Mucosa of rectum (tissue), 2 donors: ENCODE data around the gene GPX3.

Source experiments
- H3K27ac ChIP-seq, 2 donors: one replicate each; pipeline ENCODE4 v1.7.0; 2013; ENCODE audit warnings: inconsistent platforms in 2 of 2, low read depth in 2 of 2, low read length in 2 of 2
- H3K27me3 ChIP-seq, 2 donors: one replicate each; pipeline ENCODE4 v1.7.0; 2013; ENCODE audit warnings: low read length in 2 of 2; ENCODE audit not compliant: control insufficient read depth in 2 of 2, insufficient read depth in 2 of 2
- H3K36me3 ChIP-seq, 2 donors: one replicate each; pipeline ENCODE4 v1.7.0; 2013; ENCODE audit warnings: low read length in 2 of 2; ENCODE audit not compliant: control insufficient read depth in 2 of 2, insufficient read depth in 2 of 2
- H3K4me1 ChIP-seq, 2 donors: one replicate each; pipeline ENCODE4 v1.7.0; 2013; ENCODE audit warnings: low read length in 2 of 2, mild to moderate bottlenecking in 1 of 2; ENCODE audit not compliant: control insufficient read depth in 2 of 2, insufficient read depth in 2 of 2
- H3K4me3 ChIP-seq, 2 donors: one replicate each; pipeline ENCODE4 v1.7.0; 2013; ENCODE audit warnings: low read length in 2 of 2
- H3K9ac ChIP-seq, 2 donors: one replicate each; pipeline ENCODE4 v1.7.0; 2013; ENCODE audit warnings: low read length in 2 of 2, low read depth in 1 of 2, mild to moderate bottlenecking in 1 of 2
- H3K9me3 ChIP-seq, 2 donors: one replicate each; pipeline ENCODE4 v1.7.0; 2013; ENCODE audit warnings: low read length in 2 of 2; ENCODE audit not compliant: control insufficient read depth in 2 of 2
- donor health status: healthy.
- donor health status: Normal muscosa, but diverticular disease.

The GPX3 gene

GRCh38 chr5:151066920-151067319 is 46.5 kb downstream of the GPX3 start:
- peaks cover 32 to 51% of the 10 kb centered on the region in 2 donors for H3K36me3 ChIP-seq
- no peak overlapping the region for H3K27ac ChIP-seq
- H3K9me3 ChIP-seq: no peaks in the 10 kb centered on the region
- peaks cover 44 to 45% of the 10 kb centered on the region in 2 donors for H3K4me1 ChIP-seq
- H3K4me3 ChIP-seq: no peak overlapping the region
- H3K27me3 ChIP-seq: no peaks in the 10 kb centered on the region
- no peak overlapping the region for H3K9ac ChIP-seq

- no peaks in the 10 kb centered on the region for H3K27me3 ChIP-seq
- peaks cover 44 to 50% of the 10 kb centered on the region in 2 donors for H3K4me1 ChIP-seq
- H3K36me3 ChIP-seq: peaks cover 25 to 44% of the 10 kb centered on the region in 2 donors
- H3K4me3 ChIP-seq: no peak overlapping the region
- H3K9me3 ChIP-seq: no peaks in the 10 kb centered on the region
- no peak overlapping the region for H3K9ac ChIP-seq
- H3K27ac ChIP-seq: peak overlapping the region; percentile 31 to 54
Measured at GRCh38 chr5:151067632-151068432, 47.4 kb downstream of the GPX3 start.

- H3K36me3 ChIP-seq: peaks cover 20 to 36% of the 10 kb centered on the region in 2 donors
- H3K27me3 ChIP-seq: no peaks in the 10 kb centered on the region
- no peak overlapping the region for H3K4me3 ChIP-seq
- H3K9me3 ChIP-seq: no peaks in the 10 kb centered on the region
- H3K9ac ChIP-seq: no peak overlapping the region
- peaks cover 37 to 42% of the 10 kb centered on the region in 2 donors for H3K4me1 ChIP-seq
- peak overlapping the region; percentile 31 to 54 for H3K27ac ChIP-seq
Measured at GRCh38 chr5:151068433-151069197, 48.2 kb downstream of the GPX3 start.

DNA sequence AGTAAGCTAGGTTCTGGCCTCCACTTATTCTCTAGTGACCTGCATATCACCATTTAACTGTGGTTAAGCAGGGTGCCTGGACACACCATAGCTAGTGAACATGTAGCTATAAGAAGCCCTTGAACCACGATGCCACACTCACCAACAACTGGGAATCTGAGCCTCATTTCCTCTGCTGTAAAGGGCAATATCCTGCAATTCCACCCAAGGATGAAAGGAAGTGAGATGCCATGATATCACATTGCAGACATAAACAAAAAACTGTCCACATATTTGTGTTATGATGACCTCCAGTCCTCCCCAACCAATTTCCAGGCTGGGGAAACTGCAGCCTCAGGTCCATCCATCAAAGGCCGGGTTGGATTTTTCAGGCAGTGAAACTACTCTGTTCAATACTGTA is 50.1 kb downstream of the GPX3 start:
- H3K36me3 ChIP-seq: peaks cover 20 to 36% of the 10 kb centered on the region in 2 donors
- H3K4me3 ChIP-seq: no peak overlapping the region
- H3K27me3 ChIP-seq: no peaks in the 10 kb centered on the region
- H3K27ac ChIP-seq: no peak overlapping the region
- H3K4me1 ChIP-seq: peaks cover 32 to 33% of the 10 kb centered on the region in 2 donors
- no peaks in the 10 kb centered on the region for H3K9me3 ChIP-seq
- no peak overlapping the region for H3K9ac ChIP-seq

- H3K36me3 ChIP-seq: peaks cover 20 to 36% of the 10 kb centered on the region in 2 donors
Measured at GRCh38 chr5:151071021-151071420, 50.6 kb downstream of the GPX3 start.

GRCh38 chr5:151071848-151072629 is 51.6 kb downstream of the GPX3 start:
- peaks cover 31 to 42% of the 10 kb centered on the region in 2 donors for H3K4me1 ChIP-seq
- peak overlapping the region; percentile 43 to 68 for H3K27ac ChIP-seq
- no peak overlapping the region for H3K4me3 ChIP-seq
- H3K36me3 ChIP-seq: peaks cover 21 to 32% of the 10 kb centered on the region in 2 donors
- H3K9me3 ChIP-seq: no peaks in the 10 kb centered on the region
- no peaks in the 10 kb centered on the region for H3K27me3 ChIP-seq
- H3K9ac ChIP-seq: no peak overlapping the region

More at GRCh38 chr5:151071021-151071420, 50.6 kb downstream of the GPX3 start:
- H3K27me3 ChIP-seq: no peaks in the 10 kb centered on the region
- H3K4me1 ChIP-seq: peaks cover 32 to 36% of the 10 kb centered on the region in 2 donors
- no peak overlapping the region for H3K9ac ChIP-seq
- H3K27ac ChIP-seq: no peak overlapping the region
- no peaks in the 10 kb centered on the region for H3K9me3 ChIP-seq
- no peak overlapping the region for H3K4me3 ChIP-seq

- H3K27ac ChIP-seq: peak overlapping the region; percentile 43 to 68
- H3K9me3 ChIP-seq: no peaks in the 10 kb centered on the region
- H3K36me3 ChIP-seq: peaks cover 19 to 31% of the 10 kb centered on the region in 2 donors
- no peaks in the 10 kb centered on the region for H3K27me3 ChIP-seq
- peaks cover 29 to 44% of the 10 kb centered on the region in 2 donors for H3K4me1 ChIP-seq
- no peak overlapping the region for H3K4me3 ChIP-seq
- H3K9ac ChIP-seq: no peak overlapping the region
Measured at GRCh38 chr5:151072630-151073025, 52.2 kb downstream of the GPX3 start.

GRCh38 chr5:151073280-151073679 is 52.9 kb downstream of the GPX3 start:
- Histone ChIP-seq H3K27ac (no peak overlapping the region), H3K9me3 (no peaks in the 10 kb centered on the region), H3K4me1 (peaks cover 29 to 41% of the 10 kb centered on the region in 2 donors), H3K4me3 (no peak overlapping the region), H3K36me3 (peaks cover 19 to 30% of the 10 kb centered on the region in 2 donors), H3K27me3 (no peaks in the 10 kb centered on the region), H3K9ac (no peak overlapping the region)

GRCh38 chr5:151074557-151074956 is 54.2 kb downstream of the GPX3 start:
- H3K4me1 ChIP-seq: peaks cover 27 to 40% of the 10 kb centered on the region in 2 donors
- H3K36me3 ChIP-seq: peaks cover 19 to 27% of the 10 kb centered on the region in 2 donors
- no peaks in the 10 kb centered on the region for H3K27me3 ChIP-seq
- H3K9me3 ChIP-seq: no peaks in the 10 kb centered on the region
- no peak overlapping the region for H3K27ac ChIP-seq
- H3K4me3 ChIP-seq: no peak overlapping the region
- H3K9ac ChIP-seq: no peak overlapping the region
